Left lung (tissue), 10 donors: ENCODE data around the gene IMMP1L. TPM values are rescaled to one million over a fixed set of nuclear protein-coding genes. Genes with fewer than 3 reads are reported as not detected.

Experiments
- ATAC-seq: fragments of 200-7000 bp; cut with Tn5 transposase; one replicate; pipeline ENCODE4 v1.9.1; 2020; ENCODE audit warnings: moderate library complexity
- DNase-seq, 4 donors: peaks; one replicate each; pipeline ENCODE4 v3.0.0-alpha.2; 2013 to 2020
- H3K27ac ChIP-seq, 2 donors: fragments of 200-600 bp; sonication (generic) in 1 of 2; one replicate each; pipeline versions ENCODE4 v1.5.0 to v1.8.0; 2020 to 2021
- H3K27me3 ChIP-seq, 2 donors: fragments of 200-600 bp; sonication (generic) in 1 of 2; one replicate each; pipeline versions ENCODE4 v1.5.0 to v1.8.0; 2020 to 2021
- H3K36me3 ChIP-seq, 2 donors: fragments of 200-600 bp; sonication (generic) in 1 of 2; one replicate each; pipeline versions ENCODE4 v1.5.0 to v1.8.0; 2020 to 2021
- H3K4me1 ChIP-seq, 2 donors: fragments of 200-600 bp; one replicate each; pipeline ENCODE4 v1.8.0; 2021
- H3K4me3 ChIP-seq, 2 donors: fragments of 200-600 bp; sonication (generic) in 1 of 2; one replicate each; pipeline versions ENCODE4 v1.5.0 to v1.8.0; 2020 to 2021; ENCODE audit warnings: mild to moderate bottlenecking in 1 of 2
- H3K9me3 ChIP-seq, 2 donors: fragments of 200-600 bp; sonication (generic) in 1 of 2; one replicate each; pipeline versions ENCODE4 v1.5.0 to v1.8.0; 2020 to 2021
- CTCF ChIP-seq, 2 donors: fragments of 200-600 bp; sonication (generic) in 1 of 2; IDR thresholded peaks; one replicate each; pipeline versions ENCODE4 v1.5.0 to v1.8.0; 2021; ENCODE audit warnings: antibody characterized with exemption in 2 of 2
- intact Hi-C, 2 donors: fragments of 100-400 bp; cut with DNase I; formaldehyde crosslinking; loops; one replicate each; pipeline versions ENCODE4 v1.11.2 to v1.14.2; 2022
- polyA plus RNA-seq, 6 donors: library from polyadenylated mRNA; unstranded; fragments of 120-200 nt; gene quantifications; one replicate each; pipeline ENCODE4 v1.2.1, GENCODE V29; 2013; ENCODE audit not compliant: insufficient read length in 6 of 6
- total RNA-seq, 2 donors: library from RNA; stranded (reverse); fragmentation: NEBNext Ultra II Directional; extraction: Animal tissue kit (Norgen Biotek cat#: 25700); gene quantifications; one replicate each; pipeline ENCODE4 v1.2.1, GENCODE V29; 2021
- donor health status: DM: no; HTN: yes; CAD: no.
- donor health status: DM: no; HTN: no; CAD: no.

Gene IMMP1L
- total and polyA plus RNA-seq, 8 donors, result 15.8 to 51.3 (median 44.4) TPM

- H3K4me3 ChIP-seq, result no peak overlapping the region
- no peak for TF ChIP-seq CTCF (IDR thresholded peaks at IDR 0.05)
- intact Hi-C loops, result no loop called here
- H3K4me1 ChIP-seq, result peaks cover 0 to 3% of the 10 kb centered on the region in 2 donors
- ATAC-seq, result no peak
- peak overlapping the region in 1 of 2 donors; percentile 33 for H3K27ac ChIP-seq
- DNase-seq, result no peak
- no peaks in the 10 kb centered on the region for H3K36me3 ChIP-seq
- H3K9me3 ChIP-seq, result no peaks in the 10 kb centered on the region
- no peaks in the 10 kb centered on the region for H3K27me3 ChIP-seq
Observed at GRCh38 chr11:31404614-31405013, 104.8 kb downstream of the IMMP1L start.

- intact Hi-C loops, result loop anchor here in 1 of 2 donors (10.0 kb wide), 1 partner anchor 477 kb away; no protein-coding TSS in a partner anchor
- H3K4me1 ChIP-seq, result peaks cover 0 to 3% of the 10 kb centered on the region in 2 donors
- H3K27me3 ChIP-seq, result no peaks in the 10 kb centered on the region
- H3K4me3 ChIP-seq, result no peak overlapping the region
- no peak overlapping the region for H3K27ac ChIP-seq
- no peaks in the 10 kb centered on the region for H3K36me3 ChIP-seq
- peak; percentile 34 to 37 for TF ChIP-seq CTCF (IDR thresholded peaks at IDR 0.05)
- H3K9me3 ChIP-seq, result peaks cover 0 to 5% of the 10 kb centered on the region in 2 donors
- DNase-seq (peak in 2 of 4 donors; percentile 13 to 16), ATAC-seq (peak; percentile 41)
Observed at GRCh38 chr11:31397239-31397834, 112.1 kb downstream of the IMMP1L start.

GRCh38 chr11:31387379-31387778 is 122.0 kb downstream of the IMMP1L start:
- no peaks in the 10 kb centered on the region for H3K9me3 ChIP-seq

GRCh38 chr11:31383116-31383515 is 126.3 kb downstream of the IMMP1L start:
- Histone ChIP-seq H3K36me3 (peaks cover 0 to 4% of the 10 kb centered on the region in 2 donors), H3K9me3 (no peaks in the 10 kb centered on the region), H3K27me3 (no peaks in the 10 kb centered on the region), H3K27ac (no peak overlapping the region), H3K4me3 (no peak overlapping the region), H3K4me1 (no peaks in the 10 kb centered on the region)
- DNase-seq, result no peak
- ATAC-seq, result no peak
- intact Hi-C loops, result no loop called here
- TF ChIP-seq CTCF (IDR thresholded peaks at IDR 0.05), result no peak

More at GRCh38 chr11:31387379-31387778, 122.0 kb downstream of the IMMP1L start:
- no peaks in the 10 kb centered on the region for H3K27me3 ChIP-seq
- no peaks in the 10 kb centered on the region for H3K4me1 ChIP-seq
- H3K36me3 ChIP-seq, result peaks cover 0 to 4% of the 10 kb centered on the region in 2 donors
- ATAC-seq, result no peak
- TF ChIP-seq CTCF (IDR thresholded peaks at IDR 0.05), result no peak
- intact Hi-C loops, result no loop called here
- no peak for DNase-seq
- H3K27ac ChIP-seq, result no peak overlapping the region
- H3K4me3 ChIP-seq, result no peak overlapping the region

Other genes with a start within 250 kb of the IMMP1L start
- 1 to 10 TPM in 1 of 2 donors, under 1 TPM in 1; 0.09 to 1.8 TPM for gene DCDC1, start 139.9 kb downstream of the IMMP1L start, total RNA-seq
- 1 to 10 TPM; 1.3 to 3.3 (median 2.6) TPM for gene DCDC1, start 139.9 kb downstream of the IMMP1L start, polyA plus RNA-seq
- 10 to 100 TPM; 10.8 to 12.5 TPM for gene DNAJC24, start 139.8 kb downstream of the IMMP1L start, total RNA-seq
- gene DNAJC24, start 139.8 kb downstream of the IMMP1L start, polyA plus RNA-seq, result 10 to 100 TPM; 27.2 to 30.3 (median 28.0) TPM
- gene ELP4, start 145 bp upstream of the IMMP1L start, total RNA-seq, result 10 to 100 TPM; 15.5 to 17.2 TPM
- 10 to 100 TPM; 19.9 to 26.0 (median 22.9) TPM for gene ELP4, start 145 bp upstream of the IMMP1L start, polyA plus RNA-seq